ENCODE data around the gene HMGN1.

GRCh38 chr21:39388811-39389155 is 39.9 kb upstream of the HMGN1 start:
- peak; percentile 46 for TF ChIP-seq CTCF (conservative IDR thresholded peaks at IDR 0.05; ENCODE audit: low read length)
- no peak for TF ChIP-seq EZH2phosphoT487 (IDR thresholded peaks at IDR 0.05; ENCODE audit: borderline replicate concordance, low read depth, low read length)

Measured in OCI-LY7 (cell line).